GM23338 (cell line): Measurements from ENCODE around the gene SOAT2. TPM values are rescaled to one million over a fixed set of nuclear protein-coding genes. Genes with fewer than 3 reads are reported as not detected.

ENCODE experiments used
- ATAC-seq: fragments of 200-7000 bp; cut with Tn5 transposase; 3 replicates; pipeline ENCODE4 v1.9.1; 2020
- DNase-seq: peaks from one replicate; pipeline ENCODE4 v3.0.0-alpha.2; 2015; ENCODE audit warnings: low spot score
- H2AFZ ChIP-seq: fragments of 200-600 bp; sonication (generic); 2 replicates; pipeline ENCODE4 v1.8.0; 2016; ENCODE audit warnings: antibody characterized with exemption, mild to moderate bottlenecking, moderate library complexity
- H3F3A ChIP-seq: fragments of 200-600 bp; sonication (generic); replicated peaks from 2 replicates; pipeline ENCODE4 v1.8.0; 2017; ENCODE audit warnings: antibody characterized with exemption, mixed run types, low read depth
- H3K27ac ChIP-seq: fragments of 200-600 bp; sonication (generic); 2 replicates; pipeline ENCODE4 v1.6.1; 2016; ENCODE audit warnings: low read depth
- H3K27me3 ChIP-seq: fragments of 200-600 bp; sonication (generic); 2 replicates; pipeline ENCODE4 v1.8.0; 2016; ENCODE audit warnings: mild to moderate bottlenecking, mixed run types, moderate library complexity; ENCODE audit not compliant: insufficient read depth
- H3K36me3 ChIP-seq: fragments of 200-600 bp; sonication (generic); 2 replicates; pipeline ENCODE4 v1.8.0; 2016; ENCODE audit warnings: mild to moderate bottlenecking; ENCODE audit not compliant: insufficient read depth
- H3K4me1 ChIP-seq: fragments of 200-600 bp; sonication (generic); 2 replicates; pipeline ENCODE4 v1.8.0; 2016; ENCODE audit warnings: mild to moderate bottlenecking, moderate library complexity; ENCODE audit not compliant: insufficient read depth
- H3K4me2 ChIP-seq: fragments of 200-600 bp; sonication (generic); 2 replicates; pipeline ENCODE4 v1.7.1; 2017; ENCODE audit warnings: mixed run types
- H3K4me3 ChIP-seq: fragments of 200-600 bp; sonication (generic); 2 replicates; pipeline ENCODE4 v1.6.1; 2016; ENCODE audit warnings: mixed run types
- H3K79me2 ChIP-seq: fragments of 200-600 bp; sonication (generic); replicated peaks from 2 replicates; pipeline ENCODE4 v1.8.0; 2017; ENCODE audit warnings: mild to moderate bottlenecking; ENCODE audit not compliant: insufficient read depth
- H3K9me2 ChIP-seq: fragments of 200-600 bp; sonication (generic); 2 replicates; pipeline ENCODE4 v1.8.0; 2017; ENCODE audit not compliant: insufficient read depth
- H4K20me1 ChIP-seq: fragments of 200-600 bp; sonication (generic); replicated peaks from 2 replicates; pipeline ENCODE4 v1.8.0; 2017; ENCODE audit warnings: mild to moderate bottlenecking; ENCODE audit not compliant: insufficient read depth
- H3K27ac Mint-ChIP-seq: 2 replicates; pipeline ENCODE4 v1.8.0; 2020; ENCODE audit warnings: inconsistent platforms, mild to moderate bottlenecking, moderate library complexity, mixed read lengths
- H3K27me3 Mint-ChIP-seq: 3 replicates; pipeline ENCODE4 v1.8.0; 2022; ENCODE audit warnings: low read depth, mild to moderate bottlenecking, moderate library complexity, mixed read lengths, inconsistent platforms; ENCODE audit not compliant: insufficient read depth, poor library complexity
- H3K36me3 Mint-ChIP-seq: 3 replicates; pipeline ENCODE4 v1.8.0; 2021; ENCODE audit warnings: low read depth, mild to moderate bottlenecking, inconsistent platforms, moderate library complexity, mixed read lengths
- H3K4me1 Mint-ChIP-seq: 3 replicates; pipeline ENCODE4 v1.8.0; 2020; ENCODE audit warnings: mild to moderate bottlenecking, inconsistent platforms, mixed read lengths
- H3K4me3 Mint-ChIP-seq: 3 replicates; pipeline ENCODE4 v1.8.0; 2021; ENCODE audit warnings: moderate library complexity, mild to moderate bottlenecking, inconsistent platforms, mixed read lengths
- H3K9me3 Mint-ChIP-seq: 3 replicates; pipeline ENCODE4 v1.8.0; 2020; ENCODE audit warnings: moderate library complexity, mild to moderate bottlenecking, inconsistent platforms, mixed read lengths
- CREB1 ChIP-seq: fragments of 250-450 bp; sonication (Bioruptor Pico); IDR thresholded peaks from 2 replicates; pipeline ENCODE4 v1.5.0; 2020; ENCODE audit warnings: low read depth, mild to moderate bottlenecking, moderate library complexity
- EZH2 ChIP-seq: fragments of 200-600 bp; sonication (generic); IDR thresholded peaks from one replicate; pipeline ENCODE4 v1.8.0; 2017; ENCODE audit warnings: antibody characterized with exemption, mild to moderate bottlenecking, low read depth; ENCODE audit not compliant: unreplicated experiment
- JUNB ChIP-seq: IDR thresholded peaks from one replicate; pipeline ENCODE4 v1.6.1; 2016; ENCODE audit warnings: antibody characterized with exemption; ENCODE audit not compliant: unreplicated experiment
- NANOG ChIP-seq: IDR thresholded peaks from 2 replicates; pipeline ENCODE4 v1.6.1; 2016; ENCODE audit warnings: antibody characterized with exemption, borderline replicate concordance
- POLR2AphosphoS5 ChIP-seq: IDR thresholded peaks from 2 replicates; pipeline ENCODE4 v1.6.1; 2016; ENCODE audit warnings: antibody characterized with exemption, low read depth
- ZNF331 ChIP-seq: fragments of 250-450 bp; sonication (Bioruptor Pico); IDR thresholded peaks from 2 replicates; pipeline ENCODE4 v1.5.0; 2020; ENCODE audit warnings: low read depth, mild to moderate bottlenecking, moderate library complexity
- polyA plus RNA-seq: library from polyadenylated mRNA; unstranded; fragments of >200 nt; fragmentation: Nextera tagmentation; extraction: Ambion mirVana; gene quantifications from 2 replicates; pipeline ENCODE4 v1.2.1, GENCODE V29; 2016
- total RNA-seq: library from RNA; depleted of rRNA; stranded (reverse); fragments of >200 nt; shearing (Covaris generic); gene quantifications from 2 replicates; pipeline ENCODE4 v1.2.3, GENCODE V29; 2014
- TF ChIP-seq, protein P1 (sequence below): IDR thresholded peaks from 2 replicates; pipeline ENCODE4 v1.6.1; 2016; ENCODE audit warnings: antibody characterized with exemption
- TF ChIP-seq, protein P2 (sequence below): fragments of 250-450 bp; sonication (Bioruptor Pico); IDR thresholded peaks from 2 replicates; pipeline ENCODE4 v1.5.0; 2020; ENCODE audit warnings: mild to moderate bottlenecking, moderate library complexity

SOAT2 gene
- total and polyA plus RNA-seq, 2 experiments from 2014 or later = not detected

DNA sequence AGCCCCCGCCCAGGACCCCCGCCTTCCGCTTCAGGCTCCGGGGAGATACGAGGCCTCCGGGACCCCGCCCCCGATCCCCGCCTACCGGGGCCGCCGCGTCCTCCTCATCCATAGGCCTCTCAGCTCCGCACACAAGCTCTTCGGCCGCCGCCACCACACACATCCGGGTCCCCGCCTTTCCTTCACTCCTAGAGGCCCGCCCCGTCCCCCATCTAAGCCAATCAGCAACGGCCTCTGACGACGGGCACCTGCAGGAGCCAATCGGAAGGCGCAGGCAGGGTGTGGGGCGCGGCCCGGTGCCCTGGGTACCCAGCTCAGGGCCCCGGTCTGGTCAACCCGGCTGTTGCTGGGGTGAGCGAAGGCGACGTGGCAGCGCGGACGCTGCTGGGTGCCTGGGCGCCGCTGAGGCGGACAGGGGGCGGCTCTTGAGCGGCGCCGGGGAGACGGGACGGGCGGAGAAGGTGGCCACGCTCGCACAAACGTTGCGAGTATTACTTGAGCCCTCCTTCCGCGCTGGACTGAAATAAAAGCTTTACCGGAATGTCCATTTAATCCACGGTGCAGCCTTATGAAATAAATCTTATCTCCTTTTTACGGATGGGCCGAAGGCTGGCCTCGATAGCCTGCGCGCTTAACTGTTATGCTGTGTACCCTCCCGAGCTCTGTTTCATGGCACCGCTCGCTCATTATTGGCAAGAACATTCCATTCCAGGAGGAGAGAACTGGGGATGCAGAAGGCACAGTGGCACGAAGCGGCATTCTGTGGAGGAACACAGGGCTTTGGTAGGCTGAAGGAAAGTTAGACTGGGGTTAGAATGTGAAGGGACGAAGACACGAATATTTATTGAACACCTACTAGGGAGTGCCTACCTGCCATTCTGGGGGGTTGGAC, 23.8 kb upstream of the SOAT2 start, which contains the start of gene SPRYD3:
Gene SPRYD3, minus strand, starts transcription at position 165 of the 892 bp plus-strand sequence. Its CDS starts 57 bp downstream, at position 108.
- Mint-ChIP-seq H3K27ac (peak within 1 kb of the TSS; percentile 81; the same call in 1 of the 2 replicates), H3K4me3 (peak within 1 kb of the TSS; percentile 82), H3K9me3 (no peaks in the 10 kb centered on the region; the same call in 2 of the 3 replicates), H3K4me1 (peaks cover 11% of the 10 kb centered on the region), H3K36me3 (peaks cover 4% of the 10 kb centered on the region; the same call in 1 of the 3 replicates), H3K27me3 (peaks cover 17% of the 10 kb centered on the region)
- peak within 1 kb of the TSS; percentile 91 for H3K27ac ChIP-seq
- H3K9me2 ChIP-seq = no peaks in the 10 kb centered on the region
- H3K36me3 ChIP-seq = no peaks in the 10 kb centered on the region
- no peaks in the 10 kb centered on the region for H4K20me1 ChIP-seq
- peak within 1 kb of the TSS; percentile 98 for H3K4me2 ChIP-seq
- H3K4me1 ChIP-seq = peaks cover 8% of the 10 kb centered on the region
- H3K4me3 ChIP-seq = peak within 1 kb of the TSS; percentile 91
- TF ChIP-seq, protein P1, sequence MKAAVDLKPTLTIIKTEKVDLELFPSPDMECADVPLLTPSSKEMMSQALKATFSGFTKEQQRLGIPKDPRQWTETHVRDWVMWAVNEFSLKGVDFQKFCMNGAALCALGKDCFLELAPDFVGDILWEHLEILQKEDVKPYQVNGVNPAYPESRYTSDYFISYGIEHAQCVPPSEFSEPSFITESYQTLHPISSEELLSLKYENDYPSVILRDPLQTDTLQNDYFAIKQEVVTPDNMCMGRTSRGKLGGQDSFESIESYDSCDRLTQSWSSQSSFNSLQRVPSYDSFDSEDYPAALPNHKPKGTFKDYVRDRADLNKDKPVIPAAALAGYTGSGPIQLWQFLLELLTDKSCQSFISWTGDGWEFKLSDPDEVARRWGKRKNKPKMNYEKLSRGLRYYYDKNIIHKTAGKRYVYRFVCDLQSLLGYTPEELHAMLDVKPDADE = peak; percentile 32; the same call in 1 of the 2 replicates
- TF ChIP-seq POLR2AphosphoS5 (peak; percentile 87), CREB1 (CRISPR knock-in tag) (peak; percentile 44), JUNB (no peak)
- H3K27me3 ChIP-seq = peaks cover 29% of the 10 kb centered on the region
- peaks cover 16% of the 10 kb centered on the region; the same call in 1 of the 2 replicates for H3F3A ChIP-seq
- DNase-seq (peak; percentile 98), ATAC-seq (peak; percentile 96)
- H3K79me2 ChIP-seq = no peaks in the 10 kb centered on the region
- peak within 1 kb of the TSS; percentile 99 for H2AFZ ChIP-seq

DNA sequence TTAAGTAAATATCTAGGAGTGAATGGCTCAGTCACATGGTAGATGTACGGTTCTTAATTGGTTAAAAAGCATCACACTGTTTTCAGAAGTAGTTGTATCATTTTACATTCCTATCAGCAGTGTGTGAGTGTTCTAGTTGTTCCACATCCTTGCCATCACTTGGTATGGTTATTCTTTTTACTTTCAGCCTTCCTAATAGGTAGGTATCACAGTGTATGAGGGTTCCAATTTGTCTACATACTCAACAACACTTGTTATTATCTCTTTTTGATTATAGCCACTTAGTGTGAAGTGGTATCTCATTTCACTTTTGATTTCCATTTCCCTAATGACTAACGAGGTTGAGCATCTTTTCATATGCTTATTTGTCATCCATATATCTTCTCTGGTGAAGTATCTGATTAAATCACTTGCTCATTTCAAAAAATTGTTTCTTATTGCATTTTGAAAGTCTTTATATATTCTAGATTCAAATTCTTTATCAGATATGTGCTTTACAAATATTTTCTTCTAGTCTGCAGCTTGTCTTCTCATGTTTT, 20.6 kb upstream of the SOAT2 start:
- peaks cover 8% of the 10 kb centered on the region for H3K4me1 ChIP-seq
- ATAC-seq (no peak), DNase-seq (no peak)
- H2AFZ ChIP-seq = no peak overlapping the region
- H4K20me1 ChIP-seq = no peaks in the 10 kb centered on the region
- H3K9me2 ChIP-seq = no peaks in the 10 kb centered on the region
- no peaks in the 10 kb centered on the region for H3K79me2 ChIP-seq
- no peak overlapping the region for H3K27ac ChIP-seq
- peaks cover 19% of the 10 kb centered on the region for H3K27me3 Mint-ChIP-seq
- no peaks in the 10 kb centered on the region for H3K36me3 Mint-ChIP-seq
- no peak overlapping the region for H3K27ac Mint-ChIP-seq
- H3K36me3 ChIP-seq = no peaks in the 10 kb centered on the region
- no peak overlapping the region for H3K4me3 ChIP-seq
- H3F3A ChIP-seq = peaks cover 16% of the 10 kb centered on the region; the same call in 1 of the 2 replicates
- no peaks in the 10 kb centered on the region; the same call in 2 of the 3 replicates for H3K9me3 Mint-ChIP-seq
- no peak overlapping the region for H3K4me3 Mint-ChIP-seq
- no peak overlapping the region for H3K4me2 ChIP-seq
- peaks cover 40% of the 10 kb centered on the region for H3K27me3 ChIP-seq
- peaks cover 7% of the 10 kb centered on the region; the same call in 2 of the 3 replicates for H3K4me1 Mint-ChIP-seq
- TF ChIP-seq NANOG = no peak
- no peak for TF ChIP-seq EZH2
- TF ChIP-seq, protein P1 = no peak
- TF ChIP-seq, protein P2, sequence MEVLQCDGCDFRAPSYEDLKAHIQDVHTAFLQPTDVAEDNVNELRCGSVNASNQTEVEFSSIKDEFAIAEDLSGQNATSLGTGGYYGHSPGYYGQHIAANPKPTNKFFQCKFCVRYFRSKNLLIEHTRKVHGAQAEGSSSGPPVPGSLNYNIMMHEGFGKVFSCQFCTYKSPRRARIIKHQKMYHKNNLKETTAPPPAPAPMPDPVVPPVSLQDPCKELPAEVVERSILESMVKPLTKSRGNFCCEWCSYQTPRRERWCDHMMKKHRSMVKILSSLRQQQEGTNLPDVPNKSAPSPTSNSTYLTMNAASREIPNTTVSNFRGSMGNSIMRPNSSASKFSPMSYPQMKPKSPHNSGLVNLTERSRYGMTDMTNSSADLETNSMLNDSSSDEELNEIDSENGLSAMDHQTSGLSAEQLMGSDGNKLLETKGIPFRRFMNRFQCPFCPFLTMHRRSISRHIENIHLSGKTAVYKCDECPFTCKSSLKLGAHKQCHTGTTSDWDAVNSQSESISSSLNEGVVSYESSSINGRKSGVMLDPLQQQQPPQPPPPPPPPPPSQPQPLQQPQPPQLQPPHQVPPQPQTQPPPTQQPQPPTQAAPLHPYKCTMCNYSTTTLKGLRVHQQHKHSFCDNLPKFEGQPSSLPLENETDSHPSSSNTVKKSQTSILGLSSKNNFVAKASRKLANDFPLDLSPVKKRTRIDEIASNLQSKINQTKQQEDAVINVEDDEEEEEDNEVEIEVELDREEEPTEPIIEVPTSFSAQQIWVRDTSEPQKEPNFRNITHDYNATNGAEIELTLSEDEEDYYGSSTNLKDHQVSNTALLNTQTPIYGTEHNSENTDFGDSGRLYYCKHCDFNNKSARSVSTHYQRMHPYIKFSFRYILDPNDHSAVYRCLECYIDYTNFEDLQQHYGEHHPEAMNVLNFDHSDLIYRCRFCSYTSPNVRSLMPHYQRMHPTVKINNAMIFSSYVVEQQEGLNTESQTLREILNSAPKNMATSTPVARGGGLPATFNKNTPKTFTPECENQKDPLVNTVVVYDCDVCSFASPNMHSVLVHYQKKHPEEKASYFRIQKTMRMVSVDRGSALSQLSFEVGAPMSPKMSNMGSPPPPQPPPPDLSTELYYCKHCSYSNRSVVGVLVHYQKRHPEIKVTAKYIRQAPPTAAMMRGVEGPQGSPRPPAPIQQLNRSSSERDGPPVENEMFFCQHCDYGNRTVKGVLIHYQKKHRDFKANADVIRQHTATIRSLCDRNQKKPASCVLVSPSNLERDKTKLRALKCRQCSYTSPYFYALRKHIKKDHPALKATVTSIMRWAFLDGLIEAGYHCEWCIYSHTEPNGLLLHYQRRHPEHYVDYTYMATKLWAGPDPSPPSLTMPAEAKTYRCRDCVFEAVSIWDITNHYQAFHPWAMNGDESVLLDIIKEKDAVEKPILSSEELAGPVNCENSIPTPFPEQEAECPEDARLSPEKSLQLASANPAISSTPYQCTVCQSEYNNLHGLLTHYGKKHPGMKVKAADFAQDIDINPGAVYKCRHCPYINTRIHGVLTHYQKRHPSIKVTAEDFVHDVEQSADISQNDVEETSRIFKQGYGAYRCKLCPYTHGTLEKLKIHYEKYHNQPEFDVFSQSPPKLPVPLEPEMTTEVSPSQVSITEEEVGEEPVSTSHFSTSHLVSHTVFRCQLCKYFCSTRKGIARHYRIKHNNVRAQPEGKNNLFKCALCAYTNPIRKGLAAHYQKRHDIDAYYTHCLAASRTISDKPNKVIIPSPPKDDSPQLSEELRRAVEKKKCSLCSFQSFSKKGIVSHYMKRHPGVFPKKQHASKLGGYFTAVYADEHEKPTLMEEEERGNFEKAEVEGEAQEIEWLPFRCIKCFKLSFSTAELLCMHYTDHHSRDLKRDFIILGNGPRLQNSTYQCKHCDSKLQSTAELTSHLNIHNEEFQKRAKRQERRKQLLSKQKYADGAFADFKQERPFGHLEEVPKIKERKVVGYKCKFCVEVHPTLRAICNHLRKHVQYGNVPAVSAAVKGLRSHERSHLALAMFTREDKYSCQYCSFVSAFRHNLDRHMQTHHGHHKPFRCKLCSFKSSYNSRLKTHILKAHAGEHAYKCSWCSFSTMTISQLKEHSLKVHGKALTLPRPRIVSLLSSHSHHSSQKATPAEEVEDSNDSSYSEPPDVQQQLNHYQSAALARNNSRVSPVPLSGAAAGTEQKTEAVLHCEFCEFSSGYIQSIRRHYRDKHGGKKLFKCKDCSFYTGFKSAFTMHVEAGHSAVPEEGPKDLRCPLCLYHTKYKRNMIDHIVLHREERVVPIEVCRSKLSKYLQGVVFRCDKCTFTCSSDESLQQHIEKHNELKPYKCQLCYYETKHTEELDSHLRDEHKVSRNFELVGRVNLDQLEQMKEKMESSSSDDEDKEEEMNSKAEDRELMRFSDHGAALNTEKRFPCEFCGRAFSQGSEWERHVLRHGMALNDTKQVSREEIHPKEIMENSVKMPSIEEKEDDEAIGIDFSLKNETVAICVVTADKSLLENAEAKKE (CRISPR knock-in tag) = no peak
- TF ChIP-seq JUNB = no peak
- TF ChIP-seq ZNF331 (CRISPR knock-in tag) = no peak
